GM19397 (cell line): ENCODE results near the gene TBC1D9B.

Experiments used
- ATAC-seq: cut with Tn5 transposase; IDR thresholded peaks from one replicate; pipeline ENCODE4 v1.9.1; 2021; ENCODE audit warnings: mild to moderate bottlenecking, moderate library complexity; ENCODE audit not compliant: unreplicated experiment

Gene TBC1D9B

GRCh38 chr5:179822059-179822432 lies 85.7 kb downstream of the TBC1D9B start:
- no peak for ATAC-seq

DNA sequence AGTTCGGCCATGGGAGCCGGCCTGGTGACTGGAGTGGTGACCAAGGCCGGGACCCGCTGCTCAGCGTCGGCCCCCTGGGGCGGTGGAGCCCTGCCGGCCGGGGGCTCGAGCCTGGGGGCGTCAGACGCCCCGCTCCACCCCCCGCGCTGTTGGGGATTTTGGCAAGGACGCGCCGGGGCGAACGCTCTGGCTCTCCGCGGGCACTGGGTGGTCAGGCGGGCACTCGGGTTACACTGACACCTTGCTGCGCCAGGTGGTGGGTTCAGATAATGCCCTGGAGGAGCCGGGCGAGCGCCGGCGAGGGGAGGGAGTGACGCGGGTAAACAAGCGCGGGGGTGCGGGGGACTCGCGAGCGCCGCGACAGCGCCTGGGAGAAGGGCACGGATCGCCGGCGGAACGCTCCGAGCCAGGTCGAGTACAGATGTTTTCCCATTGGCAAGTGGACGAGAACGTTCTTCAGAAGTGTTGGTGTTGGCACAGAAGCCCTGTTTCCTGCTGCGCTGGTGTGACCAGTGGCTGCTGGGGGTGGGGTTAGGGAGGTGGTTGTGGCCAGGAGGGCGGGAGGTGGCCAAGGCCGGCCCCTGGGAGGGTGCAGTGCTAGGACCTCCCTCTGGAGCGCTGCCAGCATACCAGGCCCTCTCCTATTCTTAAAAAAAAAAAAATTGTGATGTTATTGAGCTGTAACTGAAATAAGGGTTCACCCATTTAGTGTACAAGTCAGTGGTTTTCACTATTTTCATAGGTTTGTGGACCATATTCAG lies 86.2 kb downstream of the TBC1D9B start:
- peak; percentile 44 for ATAC-seq

GRCh38 chr5:179820483-179821297 lies 87.0 kb downstream of the TBC1D9B start, which contains the start of gene SQSTM1:
SQSTM1 (plus strand) TSS chr5:179820905; CDS start chr5:179820937, 32 bp downstream.
- ATAC-seq, result peak; percentile 42

GRCh38 chr5:179820127-179820482 lies 87.6 kb downstream of the TBC1D9B start:
- ATAC-seq, result no peak

DNA sequence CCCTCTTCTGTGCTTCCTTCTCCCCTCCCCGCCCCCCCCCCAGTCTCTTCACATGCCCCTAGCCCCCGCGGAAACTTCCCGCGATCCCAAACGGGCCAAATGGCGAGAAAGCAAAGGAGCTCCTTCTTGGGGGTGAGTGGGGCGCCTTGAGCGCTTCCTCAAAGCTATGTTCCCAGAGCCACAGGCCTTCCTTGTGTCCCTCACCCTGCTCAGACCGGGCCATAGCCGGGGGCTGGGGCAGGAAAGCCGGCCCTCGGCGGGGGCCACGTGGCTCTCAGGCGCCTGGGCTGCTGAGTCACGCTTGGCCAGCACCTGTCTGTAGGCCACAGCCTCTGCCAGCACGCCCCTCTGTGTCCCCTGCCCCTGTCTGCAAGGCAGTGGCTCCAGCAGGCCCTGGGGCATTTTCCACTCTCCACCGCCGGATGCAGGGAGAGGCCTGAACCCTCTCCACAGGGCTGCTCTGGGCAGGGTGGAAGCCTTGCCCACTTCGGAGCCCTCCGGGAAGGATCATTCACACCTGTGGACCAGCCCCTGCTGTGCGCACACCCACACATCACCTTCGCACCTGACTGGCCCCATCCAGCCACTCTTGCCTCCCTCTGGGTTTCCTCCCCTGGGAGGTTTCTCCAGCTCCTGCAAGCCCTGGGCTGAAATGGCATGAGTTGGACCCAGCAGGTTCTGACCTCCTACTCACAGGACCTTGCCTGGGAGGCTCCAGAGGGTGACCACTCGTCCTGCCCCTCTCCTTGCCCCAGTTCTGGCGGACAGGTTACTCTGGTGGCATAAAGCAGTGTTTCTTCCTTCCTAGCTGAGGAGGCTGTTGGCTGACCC lies 88.2 kb downstream of the TBC1D9B start:
- no peak for ATAC-seq

GRCh38 chr5:179818746-179819295 lies 88.9 kb downstream of the TBC1D9B start:
- ATAC-seq, result peak; percentile 59

GRCh38 chr5:179817890-179818745 lies 89.6 kb downstream of the TBC1D9B start:
- no peak for ATAC-seq

DNA sequence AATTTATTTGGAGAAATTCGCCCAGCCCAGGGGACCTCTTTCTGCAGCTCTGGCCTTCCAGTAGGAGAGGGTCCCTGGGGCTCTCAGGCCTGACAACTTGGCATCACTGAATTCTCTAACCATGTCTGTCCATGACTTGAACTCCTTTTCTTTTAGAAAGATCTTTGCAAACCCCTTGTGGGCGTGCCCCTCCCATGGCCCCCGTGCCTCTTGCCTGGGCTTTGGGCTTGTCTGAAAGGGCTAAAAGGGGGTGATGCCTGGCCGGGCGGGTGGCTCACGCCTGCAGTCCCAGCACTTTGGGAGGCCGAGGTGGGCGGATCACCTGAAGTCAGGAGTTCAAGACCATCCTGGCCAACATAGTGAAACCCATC lies 90.2 kb downstream of the TBC1D9B start:
- no peak for ATAC-seq

DNA sequence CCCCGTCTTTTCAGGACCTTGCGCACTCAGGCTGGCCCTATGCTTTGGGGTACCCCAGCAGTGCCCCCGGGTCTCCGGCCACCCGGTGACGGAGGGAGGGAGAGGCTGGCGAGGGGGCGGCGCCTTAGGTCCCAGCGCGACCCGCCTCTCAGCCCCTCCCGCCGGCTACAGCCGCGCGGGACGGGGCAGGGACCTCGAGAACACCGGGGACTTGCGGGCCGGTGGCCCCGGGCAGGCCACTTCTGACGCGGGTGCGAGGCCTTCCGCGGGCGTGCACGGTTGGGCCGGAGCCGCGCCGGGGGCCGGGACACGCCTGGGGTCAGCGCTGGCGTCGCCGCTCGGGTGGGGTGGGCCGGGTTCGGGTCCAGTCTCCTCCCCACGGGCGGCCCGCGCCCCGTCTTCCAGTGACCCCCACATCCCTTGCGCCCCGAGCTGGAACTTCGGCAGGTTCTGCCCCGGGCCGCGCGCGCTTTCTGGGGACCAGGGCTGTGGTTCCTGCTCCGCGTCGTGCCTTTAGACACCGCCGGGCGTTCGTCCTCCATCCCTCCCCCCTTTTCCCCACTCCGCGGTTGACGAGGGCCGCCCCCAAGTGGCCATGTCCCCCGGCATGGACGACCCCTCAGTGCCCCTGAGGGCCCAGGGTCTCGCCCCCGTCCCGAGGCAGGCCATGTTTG lies 90.8 kb downstream of the TBC1D9B start:
- no peak for ATAC-seq

- ATAC-seq, result no peak
Measured at GRCh38 chr5:179816401-179816795, 91.3 kb downstream of the TBC1D9B start.

- no peak for ATAC-seq
Measured at GRCh38 chr5:179815491-179816249, 92.0 kb downstream of the TBC1D9B start.

- no peak for ATAC-seq
Measured at GRCh38 chr5:179814090-179814489, 93.6 kb downstream of the TBC1D9B start.

GRCh38 chr5:179812997-179813607 lies 94.6 kb downstream of the TBC1D9B start:
- no peak for ATAC-seq

DNA sequence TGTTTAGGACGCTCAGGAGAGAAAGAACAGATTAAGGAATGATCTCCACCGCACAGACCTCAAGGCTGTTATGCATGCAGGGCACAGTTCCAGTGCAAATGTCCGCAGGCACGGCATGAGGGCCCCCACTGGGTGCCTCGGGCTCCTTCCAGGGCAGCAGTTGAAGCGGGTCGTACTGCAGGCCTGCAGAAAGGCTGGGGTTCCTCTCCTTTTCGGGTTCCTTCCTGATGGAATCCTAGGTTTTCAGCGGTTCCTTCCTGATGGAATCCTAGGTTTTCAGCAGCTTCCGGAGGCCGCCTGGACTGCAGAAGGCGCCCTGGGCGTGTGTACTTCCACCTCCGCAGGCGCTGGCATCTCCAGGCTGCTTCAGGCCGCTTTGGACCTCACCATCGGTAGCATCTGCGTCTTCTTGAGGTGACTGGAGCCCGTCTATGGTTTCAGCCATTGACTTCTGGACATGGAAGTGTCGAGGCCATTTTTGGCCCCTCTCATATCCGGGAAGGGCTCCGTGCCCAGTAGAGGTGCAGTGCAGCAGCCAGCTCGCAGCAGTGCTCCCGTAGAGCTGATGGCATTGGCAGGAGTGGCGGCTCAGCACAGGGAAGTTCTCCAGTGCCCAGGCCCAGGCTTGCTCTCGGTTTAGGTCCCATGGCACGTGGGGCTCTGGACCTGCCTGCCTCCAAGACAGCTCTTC lies 95.4 kb downstream of the TBC1D9B start:
- no peak for ATAC-seq
